ENCODE measurements around the gene SLC39A5.
"Not testable (repeated sequence)": the region's sequence is repeated elsewhere in the genome, so short reads cannot be mapped to it uniquely, and the experiment has no call there.

Gene SLC39A5

DNA sequence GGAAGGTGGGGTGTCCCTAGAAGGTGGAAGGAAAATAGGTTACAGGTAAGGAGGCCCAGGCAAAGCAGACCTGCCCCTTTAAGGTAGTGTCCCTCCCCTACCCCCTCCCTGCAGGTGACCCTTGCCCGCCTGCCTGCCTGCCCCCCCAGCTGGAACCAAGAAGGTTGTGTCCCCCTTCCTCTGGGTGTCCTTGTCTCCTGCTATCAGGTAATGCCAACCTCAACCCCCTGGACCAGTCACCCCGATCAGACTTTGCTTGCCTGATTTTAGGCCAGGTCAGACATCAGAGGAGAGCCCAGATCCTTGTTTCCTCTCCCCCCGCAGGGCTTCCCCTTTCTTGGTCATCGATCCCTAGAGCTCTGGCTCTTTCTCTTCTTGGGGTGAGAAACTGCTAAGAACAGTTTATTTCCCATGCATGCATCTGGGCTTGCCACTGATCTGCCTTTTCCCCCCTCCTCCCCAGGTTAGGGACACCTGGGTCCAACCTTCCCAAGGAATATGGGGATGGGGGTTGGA, at the start of gene SLC39A5:
Gene SLC39A5, plus strand, starts transcription at position 136 of the 516 bp plus-strand sequence. CDS start 1,224 bp downstream, outside the sequence.
- H3K27me3 ChIP-seq (ENCODE audit: control insufficient read depth, insufficient read depth, low read length), result no peaks in the 10 kb centered on the region
- no peaks in the 10 kb centered on the region for H3K9me3 ChIP-seq (ENCODE audit: control insufficient read depth, insufficient read depth, low read length)
- H3K36me3 ChIP-seq (ENCODE audit: control insufficient read depth, insufficient read depth, low read length), result peaks cover 9% of the 10 kb centered on the region
- H3K9ac ChIP-seq (ENCODE audit: low read depth, low read length), result no peak within 1 kb of the TSS
- H3K4me3 ChIP-seq (ENCODE audit: low read depth, low read length), result no peak within 1 kb of the TSS
- no peaks in the 10 kb centered on the region for H3K4me1 ChIP-seq (ENCODE audit: control insufficient read depth, insufficient read depth, low read length)
- H3K27ac ChIP-seq (ENCODE audit: low read depth, low read length), result peak within 1 kb of the TSS; percentile 47

- H3K4me3 ChIP-seq (ENCODE audit: low read depth, low read length), result no peak overlapping the region
- peaks cover 14% of the 10 kb centered on the region for H3K4me1 ChIP-seq (ENCODE audit: control insufficient read depth, insufficient read depth, low read length)
- H3K36me3 ChIP-seq (ENCODE audit: control insufficient read depth, insufficient read depth, low read length), result peaks cover 48% of the 10 kb centered on the region
- no peaks in the 10 kb centered on the region for H3K27me3 ChIP-seq (ENCODE audit: control insufficient read depth, insufficient read depth, low read length)
- no peaks in the 10 kb centered on the region for H3K9me3 ChIP-seq (ENCODE audit: control insufficient read depth, insufficient read depth, low read length)
- no peak overlapping the region for H3K27ac ChIP-seq (ENCODE audit: low read depth, low read length)
- no peak overlapping the region for H3K9ac ChIP-seq (ENCODE audit: low read depth, low read length)
These were observed 42.9 kb upstream of the SLC39A5 start for GRCh38 chr12:56186957-56187356.

- Histone ChIP-seq H3K27ac (ENCODE audit: low read depth, low read length) (peak overlapping the region; percentile 97), H3K9me3 (ENCODE audit: control insufficient read depth, insufficient read depth, low read length) (no peaks in the 10 kb centered on the region)
These were observed 41.6 kb upstream of the SLC39A5 start for GRCh38 chr12:56188131-56188777.

DNA sequence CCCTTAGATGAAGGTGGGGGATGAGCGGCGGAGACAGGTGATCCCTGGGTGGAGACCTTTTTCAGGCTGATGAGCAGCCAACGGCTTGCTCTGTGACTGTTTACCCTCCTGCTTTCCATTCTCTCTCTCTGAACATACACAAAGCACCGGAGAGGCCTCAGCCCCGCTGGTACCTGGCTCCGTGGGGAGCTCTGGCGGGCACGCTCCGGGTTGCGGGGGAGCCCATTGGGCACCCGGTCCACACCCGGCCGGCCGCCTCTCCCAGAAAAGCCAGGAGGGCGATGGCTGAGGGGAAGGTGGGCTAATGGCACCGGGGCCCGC, 41.1 kb upstream of the SLC39A5 start:
- H3K4me3 ChIP-seq (ENCODE audit: low read depth, low read length), result peak overlapping the region; percentile 86
- peak overlapping the region; percentile 89 for H3K9ac ChIP-seq (ENCODE audit: low read depth, low read length)
- H3K36me3 ChIP-seq (ENCODE audit: control insufficient read depth, insufficient read depth, low read length), result peaks cover 34% of the 10 kb centered on the region
- no peaks in the 10 kb centered on the region for H3K27me3 ChIP-seq (ENCODE audit: control insufficient read depth, insufficient read depth, low read length)
- H3K4me1 ChIP-seq (ENCODE audit: control insufficient read depth, insufficient read depth, low read length), result peaks cover 14% of the 10 kb centered on the region
- peak overlapping the region; percentile 97 for H3K27ac ChIP-seq (ENCODE audit: low read depth, low read length)
- no peaks in the 10 kb centered on the region for H3K9me3 ChIP-seq (ENCODE audit: control insufficient read depth, insufficient read depth, low read length)

More at GRCh38 chr12:56188131-56188777, 41.6 kb upstream of the SLC39A5 start:
- peak overlapping the region; percentile 86 for H3K4me3 ChIP-seq (ENCODE audit: low read depth, low read length)
- no peaks in the 10 kb centered on the region for H3K27me3 ChIP-seq (ENCODE audit: control insufficient read depth, insufficient read depth, low read length)
- H3K9ac ChIP-seq (ENCODE audit: low read depth, low read length), result peak overlapping the region; percentile 89
- peaks cover 14% of the 10 kb centered on the region for H3K4me1 ChIP-seq (ENCODE audit: control insufficient read depth, insufficient read depth, low read length)
- peaks cover 39% of the 10 kb centered on the region for H3K36me3 ChIP-seq (ENCODE audit: control insufficient read depth, insufficient read depth, low read length)

DNA sequence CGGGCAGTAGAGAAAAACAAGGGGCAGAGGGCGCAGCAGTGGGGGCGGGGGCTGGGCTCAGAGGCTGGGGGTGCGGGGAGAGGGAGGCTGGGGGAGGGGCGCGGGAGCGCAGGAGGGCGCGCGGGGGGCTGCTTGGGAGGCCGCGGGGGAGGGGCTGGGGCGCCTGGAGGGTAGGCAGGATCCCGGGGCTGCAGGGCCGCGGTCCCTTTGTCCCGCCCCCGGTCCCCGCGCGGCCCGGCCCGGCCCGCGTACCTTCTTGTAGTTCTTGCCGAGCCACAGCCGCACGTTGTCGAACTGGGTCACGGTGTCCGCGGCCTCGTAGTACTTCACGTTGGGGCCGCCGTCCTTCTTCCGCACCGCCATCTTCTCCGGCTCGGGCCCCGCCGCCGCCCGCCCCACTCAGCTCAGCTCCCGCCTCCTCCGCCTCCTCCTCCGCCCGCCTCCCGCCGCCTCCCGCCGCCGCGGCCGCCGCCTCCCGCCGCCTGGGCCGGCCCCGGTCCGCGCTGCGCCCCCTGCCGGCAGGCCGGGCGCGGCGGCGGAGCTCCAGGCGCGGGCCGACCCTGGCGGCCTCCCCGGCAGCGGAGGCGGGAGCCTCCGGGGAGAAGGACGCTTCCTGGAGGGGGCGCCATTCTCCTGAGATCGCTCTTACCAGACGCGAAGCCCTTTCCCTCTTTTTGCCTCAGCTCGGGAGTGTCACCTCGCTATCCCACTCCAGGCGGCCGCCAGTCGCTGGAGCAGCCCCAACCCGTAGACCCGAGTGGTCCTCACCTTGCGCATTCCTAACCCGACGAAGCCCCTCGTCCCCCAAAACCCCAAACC, 40.5 kb upstream of the SLC39A5 start, which contains the start of gene SMARCC2:
Gene SMARCC2, minus strand, starts transcription at position 385 of the 819 bp plus-strand sequence. Its CDS starts 22 bp downstream, at position 363.
- Histone ChIP-seq H3K9ac (ENCODE audit: low read depth, low read length) (peak within 1 kb of the TSS; percentile 89), H3K4me3 (ENCODE audit: low read depth, low read length) (peak within 1 kb of the TSS; percentile 99), H3K36me3 (ENCODE audit: control insufficient read depth, insufficient read depth, low read length) (peaks cover 28% of the 10 kb centered on the region), H3K27me3 (ENCODE audit: control insufficient read depth, insufficient read depth, low read length) (no peaks in the 10 kb centered on the region), H3K27ac (ENCODE audit: low read depth, low read length) (peak within 1 kb of the TSS; percentile 97), H3K9me3 (ENCODE audit: control insufficient read depth, insufficient read depth, low read length) (no peaks in the 10 kb centered on the region), H3K4me1 (ENCODE audit: control insufficient read depth, insufficient read depth, low read length) (peaks cover 14% of the 10 kb centered on the region)

DNA sequence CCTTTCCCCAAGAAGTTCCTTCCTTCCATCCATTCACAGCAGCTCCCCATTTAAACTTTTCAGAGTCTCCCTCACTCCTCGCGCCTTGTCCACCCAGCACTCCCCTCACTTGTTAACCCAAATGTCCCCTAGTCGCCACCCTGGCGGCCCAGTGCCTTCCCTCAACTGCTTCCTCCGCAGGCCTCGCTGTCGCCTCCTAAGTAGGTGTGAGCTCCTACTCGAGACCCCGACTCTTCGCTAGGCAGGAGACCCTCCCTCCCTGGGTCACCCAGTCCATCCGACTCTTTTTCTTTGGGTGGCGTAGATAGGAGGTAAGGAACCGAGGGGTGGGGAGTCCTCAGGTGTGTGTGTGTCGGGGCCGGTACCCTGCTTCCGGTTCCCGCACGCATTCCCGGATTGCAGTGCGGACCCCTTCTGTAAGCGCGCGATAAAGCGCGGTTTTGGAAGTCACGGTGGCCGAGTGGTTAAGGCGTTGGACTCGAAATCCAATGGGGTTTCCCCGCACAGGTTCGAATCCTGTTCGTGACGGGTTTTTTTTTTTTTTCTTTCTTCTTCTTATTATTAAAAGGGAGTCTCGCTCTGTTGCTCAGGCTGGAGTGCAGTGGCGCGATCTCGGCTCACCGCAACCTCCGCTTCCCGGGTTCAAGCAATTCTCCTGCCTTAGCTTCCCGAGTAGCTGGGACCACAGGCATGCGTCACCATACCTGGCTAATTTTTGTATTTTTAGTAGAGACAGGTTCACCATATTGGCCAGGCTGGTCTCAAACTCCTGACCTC, 39.7 kb upstream of the SLC39A5 start:
- no peaks in the 10 kb centered on the region for H3K27me3 ChIP-seq (ENCODE audit: control insufficient read depth, insufficient read depth, low read length)
- H3K36me3 ChIP-seq (ENCODE audit: control insufficient read depth, insufficient read depth, low read length), result peaks cover 20% of the 10 kb centered on the region
- peaks cover 14% of the 10 kb centered on the region for H3K4me1 ChIP-seq (ENCODE audit: control insufficient read depth, insufficient read depth, low read length)
- peak overlapping the region; percentile 99 for H3K4me3 ChIP-seq (ENCODE audit: low read depth, low read length)
- peak overlapping the region; percentile 85 for H3K9ac ChIP-seq (ENCODE audit: low read depth, low read length)
- H3K27ac ChIP-seq (ENCODE audit: low read depth, low read length), result peak overlapping the region; percentile 88
- no peaks in the 10 kb centered on the region for H3K9me3 ChIP-seq (ENCODE audit: control insufficient read depth, insufficient read depth, low read length)

DNA sequence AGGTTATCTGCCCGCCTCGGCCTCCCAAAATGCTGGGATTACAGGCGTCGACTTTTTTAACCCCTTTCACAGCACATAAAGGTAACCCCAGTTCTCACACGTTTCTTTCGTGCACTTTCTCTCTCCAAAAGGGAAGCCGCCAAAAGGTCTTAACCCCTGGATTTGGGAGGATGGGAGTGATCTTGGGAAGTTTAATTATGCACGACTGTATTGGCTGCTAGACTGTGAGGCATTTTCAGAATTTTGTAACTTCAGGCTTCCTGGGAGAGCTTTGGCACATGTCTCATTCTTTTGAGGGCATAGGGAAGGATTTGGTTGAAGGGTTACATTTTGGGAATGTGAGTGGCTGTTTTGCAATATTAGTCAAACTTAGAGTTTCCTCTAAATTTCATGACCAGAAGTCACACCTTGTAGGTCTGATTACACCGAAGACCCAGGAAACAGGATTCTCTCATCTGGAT, 39.1 kb upstream of the SLC39A5 start:
- Histone ChIP-seq H3K36me3 (ENCODE audit: control insufficient read depth, insufficient read depth, low read length) (peaks cover 15% of the 10 kb centered on the region), H3K27ac (ENCODE audit: low read depth, low read length) (no peak overlapping the region)

DNA sequence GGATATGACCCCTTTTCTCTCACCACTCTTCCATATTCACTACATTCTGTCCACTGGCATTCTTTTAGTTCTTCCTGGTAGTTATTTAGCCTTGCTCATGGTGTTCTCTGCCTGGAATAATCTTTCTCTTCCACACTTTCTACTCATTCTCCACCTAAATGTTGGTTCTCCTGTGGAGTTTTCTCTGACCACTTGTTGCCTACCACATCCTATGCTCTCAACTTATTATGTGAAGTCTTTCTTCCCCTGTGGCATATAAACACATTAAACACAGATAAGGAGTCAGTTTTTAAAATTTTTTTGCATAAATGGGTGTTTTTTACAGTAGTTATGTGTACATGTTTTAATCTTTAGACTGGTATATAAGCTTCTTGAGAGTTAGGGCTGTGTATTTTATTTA, 37.3 kb upstream of the SLC39A5 start:
- Histone ChIP-seq H3K4me3 (ENCODE audit: low read depth, low read length) (no peak overlapping the region), H3K36me3 (ENCODE audit: control insufficient read depth, insufficient read depth, low read length) (no peaks in the 10 kb centered on the region), H3K4me1 (ENCODE audit: control insufficient read depth, insufficient read depth, low read length) (peaks cover 13% of the 10 kb centered on the region), H3K27ac (ENCODE audit: low read depth, low read length) (no peak overlapping the region), H3K9me3 (ENCODE audit: control insufficient read depth, insufficient read depth, low read length) (no peaks in the 10 kb centered on the region), H3K9ac (ENCODE audit: low read depth, low read length) (no peak overlapping the region), H3K27me3 (ENCODE audit: control insufficient read depth, insufficient read depth, low read length) (no peaks in the 10 kb centered on the region)

More for the DNA sequence above, 39.1 kb upstream of the SLC39A5 start:
- H3K9ac ChIP-seq (ENCODE audit: low read depth, low read length), result peak overlapping the region; percentile 19; the same call in 1 of the 2 replicates
- peaks cover 14% of the 10 kb centered on the region for H3K4me1 ChIP-seq (ENCODE audit: control insufficient read depth, insufficient read depth, low read length)
- no peaks in the 10 kb centered on the region for H3K9me3 ChIP-seq (ENCODE audit: control insufficient read depth, insufficient read depth, low read length)
- peak overlapping the region; percentile 99 for H3K4me3 ChIP-seq (ENCODE audit: low read depth, low read length)
- no peaks in the 10 kb centered on the region for H3K27me3 ChIP-seq (ENCODE audit: control insufficient read depth, insufficient read depth, low read length)

DNA sequence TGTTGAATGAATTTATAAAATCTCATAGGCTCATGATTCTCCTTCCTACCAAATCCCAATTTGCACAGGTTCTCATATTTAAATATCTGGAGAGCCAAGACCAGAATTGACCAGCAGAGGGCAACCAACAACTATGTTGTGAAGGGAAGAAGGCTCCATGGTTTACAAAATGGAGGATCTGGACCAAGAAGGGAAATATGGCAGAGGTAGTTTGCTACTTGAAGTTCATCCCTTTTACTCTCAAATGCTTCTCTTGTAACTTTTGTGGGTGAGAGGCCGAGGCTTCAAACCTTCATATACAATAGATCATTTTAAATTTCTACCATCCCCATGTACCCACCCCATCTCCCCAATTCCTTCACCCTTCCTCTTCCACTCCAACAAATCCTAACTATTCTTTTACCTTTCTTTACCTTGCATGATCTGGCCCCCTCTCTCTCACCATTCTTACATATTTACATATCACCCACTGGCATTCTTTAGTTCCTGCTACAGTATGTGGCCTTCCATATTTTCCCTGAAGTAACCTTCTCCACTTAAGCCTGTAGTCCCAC, 36.7 kb upstream of the SLC39A5 start:
- H3K27ac ChIP-seq (ENCODE audit: low read depth, low read length), result no peak overlapping the region

GRCh38 chr12:56196818-56197550, 32.9 kb upstream of the SLC39A5 start:
- not testable (repeated sequence) for H3K9ac ChIP-seq (ENCODE audit: low read depth, low read length); H3K36me3 ChIP-seq (ENCODE audit: control insufficient read depth, insufficient read depth, low read length); H3K4me1 ChIP-seq (ENCODE audit: control insufficient read depth, insufficient read depth, low read length); H3K27ac ChIP-seq (ENCODE audit: low read depth, low read length); H3K9me3 ChIP-seq (ENCODE audit: control insufficient read depth, insufficient read depth, low read length); H3K4me3 ChIP-seq (ENCODE audit: low read depth, low read length); H3K27me3 ChIP-seq (ENCODE audit: control insufficient read depth, insufficient read depth, low read length)

More for the DNA sequence above, 36.7 kb upstream of the SLC39A5 start:
- peaks cover 8% of the 10 kb centered on the region for H3K4me1 ChIP-seq (ENCODE audit: control insufficient read depth, insufficient read depth, low read length)
- no peak overlapping the region for H3K9ac ChIP-seq (ENCODE audit: low read depth, low read length)
- H3K9me3 ChIP-seq (ENCODE audit: control insufficient read depth, insufficient read depth, low read length), result no peaks in the 10 kb centered on the region
- H3K36me3 ChIP-seq (ENCODE audit: control insufficient read depth, insufficient read depth, low read length), result no peaks in the 10 kb centered on the region
- H3K27me3 ChIP-seq (ENCODE audit: control insufficient read depth, insufficient read depth, low read length), result no peaks in the 10 kb centered on the region
- H3K4me3 ChIP-seq (ENCODE audit: low read depth, low read length), result no peak overlapping the region

All from HUES48 (cell line).